ENCODE data around the gene UBALD2.

The UBALD2 gene

GRCh38 chr17:76266244-76266938, 1.2 kb downstream of the UBALD2 start:
- peak; percentile 49 for DNase-seq

GRCh38 chr17:76267051-76267576, 2.0 kb downstream of the UBALD2 start:
- peak; percentile 24 for DNase-seq

GRCh38 chr17:76267581-76268001, 2.4 kb downstream of the UBALD2 start:
- peak; percentile 41 for DNase-seq

GRCh38 chr17:76268015-76268749, 3.0 kb downstream of the UBALD2 start:
- peak; percentile 85 for DNase-seq

- DNase-seq = peak; percentile 19
These were observed 4.1 kb downstream of the UBALD2 start for GRCh38 chr17:76268991-76269981.

GRCh38 chr17:76270127-76270592, 5.0 kb downstream of the UBALD2 start:
- DNase-seq = peak; percentile 35

GRCh38 chr17:76270770-76271668, 5.9 kb downstream of the UBALD2 start:
- DNase-seq = peak; percentile 35

GRCh38 chr17:76271669-76272540, 6.8 kb downstream of the UBALD2 start:
- DNase-seq = peak; percentile 87

GRCh38 chr17:76272541-76273444, 7.6 kb downstream of the UBALD2 start:
- DNase-seq = peak; percentile 55

GRCh38 chr17:76273445-76274111, 8.4 kb downstream of the UBALD2 start:
- no peak for DNase-seq

- no peak for DNase-seq
These were observed 9.2 kb downstream of the UBALD2 start for GRCh38 chr17:76274112-76274956.

GRCh38 chr17:76275382-76276068, 10.4 kb downstream of the UBALD2 start:
- no peak for DNase-seq

GRCh38 chr17:76276069-76276431, 10.9 kb downstream of the UBALD2 start:
- DNase-seq = no peak

- DNase-seq = no peak
These were observed 11.5 kb downstream of the UBALD2 start for GRCh38 chr17:76276461-76277299.

- no peak for DNase-seq
These were observed 12.4 kb downstream of the UBALD2 start for GRCh38 chr17:76277300-76278267.
